Neuron (in vitro differentiated cells): ENCODE measurements around the gene GALR2.

Source experiments
- H2AFZ ChIP-seq: one replicate; pipeline ENCODE4 v1.6.1; 2013; ENCODE audit warnings: low read depth, mild to moderate bottlenecking, inconsistent platforms, low read length, moderate library complexity
- H3K27me3 ChIP-seq: one replicate; pipeline ENCODE4 v1.6.1; 2013; ENCODE audit warnings: low read length; ENCODE audit not compliant: insufficient read depth
- H3K36me3 ChIP-seq: one replicate; pipeline ENCODE4 v1.6.1; 2013; ENCODE audit warnings: low read length; ENCODE audit not compliant: insufficient read depth
- H3K4me1 ChIP-seq: one replicate; pipeline ENCODE4 v1.6.1; 2013; ENCODE audit warnings: low read length; ENCODE audit not compliant: insufficient read depth
- H3K4me3 ChIP-seq: 2 replicates; pipeline ENCODE4 v1.5.1; 2013; ENCODE audit warnings: mild to moderate bottlenecking, low read length, moderate library complexity
- H3K9me3 ChIP-seq: one replicate; pipeline ENCODE4 v1.6.1; 2013; ENCODE audit warnings: low read length

The GALR2 gene

DNA sequence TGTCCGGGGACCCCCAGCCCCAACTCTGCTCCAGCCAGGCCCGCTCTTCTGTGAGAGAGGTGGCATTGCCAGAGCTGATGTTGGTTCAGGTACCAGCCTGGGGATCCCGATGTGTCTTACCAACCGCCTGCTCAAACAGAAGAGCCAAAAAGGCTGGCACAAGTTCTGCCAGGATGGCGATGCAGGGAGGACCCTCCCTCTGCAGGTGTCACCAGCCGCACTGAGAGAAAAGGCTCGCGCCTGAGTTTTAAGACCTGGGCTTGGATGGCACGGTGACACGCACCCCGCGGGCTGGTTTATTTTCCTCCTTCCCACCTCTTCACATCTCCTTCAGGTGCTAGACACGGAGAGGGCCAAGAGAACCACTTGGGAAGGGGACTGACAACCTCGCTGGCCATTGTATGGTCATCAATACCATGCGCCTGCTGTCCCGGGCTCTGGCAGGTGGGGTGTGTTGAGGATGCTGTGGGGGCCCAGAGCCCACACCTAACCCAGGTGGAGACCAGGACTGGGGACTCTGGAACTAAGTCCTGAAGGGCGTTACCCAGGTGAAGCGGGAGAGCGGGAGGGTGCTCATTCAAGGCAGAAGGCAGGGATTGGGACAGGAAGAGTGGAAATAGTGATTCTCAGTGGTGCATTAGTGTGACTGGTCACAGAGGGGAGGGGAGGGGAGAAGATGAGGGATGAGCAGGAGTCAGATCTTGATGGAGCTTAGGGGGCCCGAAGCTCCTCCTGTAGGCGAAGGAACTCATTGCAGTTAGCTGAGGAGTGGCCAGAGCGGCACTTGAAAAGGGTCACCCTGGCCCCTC lies 50.2 kb downstream of the GALR2 start:
- no peaks in the 10 kb centered on the region for H3K27me3 ChIP-seq
- no peak overlapping the region for H3K4me3 ChIP-seq
- no peaks in the 10 kb centered on the region for H3K36me3 ChIP-seq
- no peaks in the 10 kb centered on the region for H3K4me1 ChIP-seq
- no peaks in the 10 kb centered on the region for H3K9me3 ChIP-seq
- H2AFZ ChIP-seq: no peak overlapping the region

DNA sequence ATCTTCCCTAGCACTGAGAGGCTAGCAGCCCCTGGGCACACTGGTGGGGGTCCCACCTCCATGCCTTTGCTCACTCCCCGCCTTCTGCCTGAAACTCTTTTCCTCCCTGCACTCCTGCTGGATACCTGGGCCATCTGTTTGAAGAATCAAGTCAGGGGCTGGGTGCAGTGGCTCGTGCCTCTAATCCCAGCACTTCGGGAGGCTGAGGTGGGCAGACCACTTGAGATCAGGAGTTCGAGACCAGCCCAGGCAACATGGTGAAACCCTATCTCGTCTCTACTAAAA lies 50.8 kb downstream of the GALR2 start:
- Histone ChIP-seq H3K36me3 (no peaks in the 10 kb centered on the region), H3K27me3 (no peaks in the 10 kb centered on the region), H3K9me3 (no peaks in the 10 kb centered on the region), H2AFZ (no peak overlapping the region), H3K4me3 (no peak overlapping the region), H3K4me1 (no peaks in the 10 kb centered on the region)

DNA sequence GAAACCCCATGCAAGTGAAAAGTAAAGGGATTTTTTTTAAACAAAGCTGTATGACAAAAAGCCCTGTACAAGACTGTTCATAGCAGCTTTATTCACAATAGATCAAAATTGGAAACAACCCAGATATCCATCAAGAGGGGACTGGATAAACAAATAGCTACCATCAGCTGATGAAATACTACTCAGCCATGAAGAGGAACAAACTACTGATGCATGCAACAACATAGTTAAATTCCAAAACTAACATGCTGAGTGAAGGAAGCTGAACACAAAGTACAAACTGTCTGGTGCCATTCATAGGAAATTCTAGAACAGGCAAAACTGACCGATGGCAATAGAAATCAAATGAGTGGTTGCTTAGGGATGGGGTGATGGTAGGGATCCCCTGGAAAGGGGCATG lies 51.3 kb downstream of the GALR2 start:
- Histone ChIP-seq H3K4me3 (no peak overlapping the region), H3K4me1 (no peaks in the 10 kb centered on the region), H2AFZ (no peak overlapping the region), H3K36me3 (no peaks in the 10 kb centered on the region), H3K9me3 (no peaks in the 10 kb centered on the region), H3K27me3 (no peaks in the 10 kb centered on the region)
